ENCODE measurements around the gene ENPEP.
"Not testable (repeated sequence)": the region's sequence is repeated elsewhere in the genome, so short reads cannot be mapped to it uniquely, and the experiment has no call there.

DNA sequence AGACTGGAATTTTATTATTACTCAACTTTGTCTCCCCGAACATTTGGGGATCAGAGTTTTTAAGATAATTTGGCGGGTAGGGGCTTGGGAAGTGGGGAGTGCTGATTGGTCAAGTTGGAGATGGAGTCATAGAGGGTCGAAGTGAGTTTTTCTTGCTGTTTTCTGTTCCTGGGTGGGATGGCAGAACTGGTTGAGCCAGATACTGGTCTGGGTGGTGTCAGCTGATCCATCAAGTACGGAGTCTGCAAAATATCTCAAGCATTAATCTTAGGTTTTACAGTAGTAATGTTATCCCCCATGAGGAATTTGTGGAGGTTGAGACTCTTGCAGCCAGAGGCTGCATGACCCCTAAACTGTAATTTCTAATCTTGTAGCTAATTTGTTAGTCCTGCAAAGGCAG is 10.9 kb downstream of the ENPEP start:
- TF ChIP-seq, protein P1, sequence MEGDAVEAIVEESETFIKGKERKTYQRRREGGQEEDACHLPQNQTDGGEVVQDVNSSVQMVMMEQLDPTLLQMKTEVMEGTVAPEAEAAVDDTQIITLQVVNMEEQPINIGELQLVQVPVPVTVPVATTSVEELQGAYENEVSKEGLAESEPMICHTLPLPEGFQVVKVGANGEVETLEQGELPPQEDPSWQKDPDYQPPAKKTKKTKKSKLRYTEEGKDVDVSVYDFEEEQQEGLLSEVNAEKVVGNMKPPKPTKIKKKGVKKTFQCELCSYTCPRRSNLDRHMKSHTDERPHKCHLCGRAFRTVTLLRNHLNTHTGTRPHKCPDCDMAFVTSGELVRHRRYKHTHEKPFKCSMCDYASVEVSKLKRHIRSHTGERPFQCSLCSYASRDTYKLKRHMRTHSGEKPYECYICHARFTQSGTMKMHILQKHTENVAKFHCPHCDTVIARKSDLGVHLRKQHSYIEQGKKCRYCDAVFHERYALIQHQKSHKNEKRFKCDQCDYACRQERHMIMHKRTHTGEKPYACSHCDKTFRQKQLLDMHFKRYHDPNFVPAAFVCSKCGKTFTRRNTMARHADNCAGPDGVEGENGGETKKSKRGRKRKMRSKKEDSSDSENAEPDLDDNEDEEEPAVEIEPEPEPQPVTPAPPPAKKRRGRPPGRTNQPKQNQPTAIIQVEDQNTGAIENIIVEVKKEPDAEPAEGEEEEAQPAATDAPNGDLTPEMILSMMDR (IDR thresholded peaks at IDR 0.05) = not testable (repeated sequence)
- TF ChIP-seq POLR2A (IDR thresholded peaks at IDR 0.05) = not testable (repeated sequence)

All from esophagus squamous epithelium (tissue), 4 donors.